Thymus (tissue), 11 donors: ENCODE measurements around the gene MUC6. TPM values are rescaled to one million over a fixed set of nuclear protein-coding genes. Genes with fewer than 3 reads are reported as not detected.

Experiments
- DNase-seq, 9 donors: peaks; one replicate each; pipeline ENCODE4 v3.0.0-alpha.2; 2013; ENCODE audit warnings: low spot score in 9 of 9, low read depth in 6 of 9, missing footprints in 1 of 9
- H3K27ac ChIP-seq, 2 donors: one replicate each; pipeline ENCODE4 v1.5.1; 2013; ENCODE audit warnings: control low read depth in 1 of 2, low read depth in 1 of 2, low read length in 1 of 2, mild to moderate bottlenecking in 1 of 2, moderate library complexity in 1 of 2
- H3K27me3 ChIP-seq, 2 donors: one replicate each; pipeline ENCODE4 v1.5.1; 2013; ENCODE audit warnings: low read length in 1 of 2; ENCODE audit not compliant: control insufficient read depth in 2 of 2, insufficient read depth in 1 of 2
- H3K36me3 ChIP-seq, 2 donors: one replicate each; pipeline ENCODE4 v1.5.1; 2013; ENCODE audit warnings: low read length in 1 of 2, mild to moderate bottlenecking in 1 of 2, moderate library complexity in 1 of 2; ENCODE audit not compliant: control insufficient read depth in 2 of 2, insufficient read depth in 2 of 2
- H3K4me1 ChIP-seq, 2 donors: one replicate each; pipeline ENCODE4 v1.5.1; 2013; ENCODE audit warnings: low read length in 2 of 2; ENCODE audit not compliant: control insufficient read depth in 2 of 2, insufficient read depth in 2 of 2
- H3K4me3 ChIP-seq, 2 donors: one replicate each; pipeline ENCODE4 v1.5.1; 2013; ENCODE audit warnings: low read length in 2 of 2, control low read depth in 1 of 2, mild to moderate bottlenecking in 1 of 2
- H3K9me3 ChIP-seq, 2 donors: one replicate each; pipeline ENCODE4 v1.5.1; 2013; ENCODE audit warnings: low read length in 1 of 2, mild to moderate bottlenecking in 1 of 2; ENCODE audit not compliant: control insufficient read depth in 2 of 2, insufficient read depth in 1 of 2
- WGBS: extraction: QIAGEN DNeasy Blood & Tissue Kit; methylation state at CpG from one replicate; pipeline ENCODE4 v1.1.7; 2013; 5-methylcytosine and 5-hydroxymethylcytosine counted together
- polyA plus RNA-seq: library from polyadenylated mRNA; stranded (reverse); fragments of 200-250 nt; gene quantifications from one replicate; pipeline ENCODE4 v1.2.3, GENCODE V29; 2013
- total RNA-seq: library from RNA; stranded (reverse); fragments of 120-200 nt; gene quantifications from one replicate; pipeline ENCODE4 v1.2.4, GENCODE V29; 2013
- donor health status: healthy.

The MUC6 gene
- total and polyA plus RNA-seq, 2 donors, result 0.16 to 0.19 TPM

GRCh38 chr11:1013631-1013935, 22.9 kb downstream of the MUC6 start:
- 97% methylated on average over 12 of the region's 12 CpGs for WGBS
- no peak for DNase-seq
- H3K9me3 ChIP-seq, result peaks cover 0 to 24% of the 10 kb centered on the region in 2 donors
- peaks cover 33 to 34% of the 10 kb centered on the region in 2 donors for H3K36me3 ChIP-seq
- no peak overlapping the region for H3K27ac ChIP-seq
- H3K4me1 ChIP-seq, result no peaks in the 10 kb centered on the region
- H3K27me3 ChIP-seq, result no peaks in the 10 kb centered on the region
- H3K4me3 ChIP-seq, result no peak overlapping the region

DNA sequence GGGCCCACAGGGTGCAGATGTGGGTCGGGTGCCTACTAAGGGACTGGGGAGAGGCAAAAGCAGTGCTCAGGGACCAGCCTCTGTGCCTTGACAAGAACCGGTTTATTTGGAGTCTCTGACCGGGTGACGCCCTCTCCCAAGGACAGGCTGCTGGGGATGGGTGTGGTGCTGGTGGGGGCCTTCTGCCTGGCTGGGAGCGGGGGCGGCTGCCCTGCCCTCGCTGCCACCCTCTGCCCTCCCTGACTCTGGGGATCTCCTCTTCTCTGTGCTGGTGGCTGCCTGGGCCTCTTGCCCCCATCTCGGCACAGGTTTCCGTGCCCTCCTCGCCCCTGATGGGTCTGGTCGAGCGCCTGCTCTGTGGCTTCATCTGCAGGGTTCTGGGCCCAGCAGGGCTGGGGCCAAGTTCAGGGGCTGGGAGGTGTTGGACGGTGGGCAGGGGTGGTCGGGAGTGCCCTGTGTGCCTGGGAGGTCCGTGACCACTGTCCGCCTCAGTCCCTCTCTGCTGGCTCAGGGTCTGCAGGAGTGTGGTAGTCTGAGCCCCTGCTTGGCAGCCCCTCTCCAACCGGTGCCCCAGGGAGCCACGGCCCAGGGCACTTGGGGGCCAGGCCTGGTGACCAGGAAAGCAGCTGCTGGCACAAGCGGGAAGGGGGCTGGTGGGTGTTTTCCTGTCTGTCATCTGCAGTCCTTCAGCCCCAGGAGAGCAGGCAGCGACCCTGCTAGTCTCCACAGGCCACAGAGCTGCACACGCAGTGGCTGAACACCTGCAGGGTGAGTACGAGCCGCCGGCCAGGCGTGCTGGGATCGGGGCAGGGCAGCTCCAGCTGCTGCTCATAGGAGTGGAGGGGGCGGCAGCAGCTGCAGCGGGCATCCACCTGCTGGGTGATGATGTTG, 23.5 kb downstream of the MUC6 start:
- peaks cover 34 to 40% of the 10 kb centered on the region in 2 donors for H3K36me3 ChIP-seq
- 89% methylated on average over 28 of the region's 28 CpGs for WGBS
- peak in 1 of 9 donors; percentile 7 for DNase-seq

GRCh38 chr11:1012291-1012690, 24.2 kb downstream of the MUC6 start:
- Histone ChIP-seq H3K36me3 (peaks cover 41 to 47% of the 10 kb centered on the region in 2 donors), H3K4me1 (no peaks in the 10 kb centered on the region), H3K27me3 (no peaks in the 10 kb centered on the region), H3K9me3 (peaks cover 0 to 18% of the 10 kb centered on the region in 2 donors), H3K27ac (no peak overlapping the region), H3K4me3 (no peak overlapping the region)
- WGBS, result 98% methylated on average over 17 of the region's 17 CpGs
- DNase-seq, result no peak

More for the DNA sequence above, 23.5 kb downstream of the MUC6 start:
- H3K27me3 ChIP-seq, result no peaks in the 10 kb centered on the region
- H3K9me3 ChIP-seq, result peaks cover 0 to 24% of the 10 kb centered on the region in 2 donors
- H3K27ac ChIP-seq, result no peak overlapping the region
- H3K4me3 ChIP-seq, result no peak overlapping the region
- H3K4me1 ChIP-seq, result no peaks in the 10 kb centered on the region

- Histone ChIP-seq H3K36me3 (peaks cover 51 to 55% of the 10 kb centered on the region in 2 donors), H3K4me3 (no peak overlapping the region), H3K27me3 (no peaks in the 10 kb centered on the region), H3K9me3 (peaks cover 0 to 15% of the 10 kb centered on the region in 2 donors), H3K27ac (no peak overlapping the region), H3K4me1 (peaks cover 0 to 3% of the 10 kb centered on the region in 2 donors)
- DNase-seq, result no peak
- WGBS, result 97% methylated on average over 17 of the region's 17 CpGs
Observed at GRCh38 chr11:1011320-1011698, 25.2 kb downstream of the MUC6 start.

- WGBS, result 97% methylated on average over 35 of the region's 35 CpGs
- H3K36me3 ChIP-seq, result peaks cover 52 to 60% of the 10 kb centered on the region in 2 donors
- H3K4me3 ChIP-seq, result no peak overlapping the region
- DNase-seq, result no peak
- H3K4me1 ChIP-seq, result peaks cover 0 to 3% of the 10 kb centered on the region in 2 donors
- no peak overlapping the region for H3K27ac ChIP-seq
- H3K9me3 ChIP-seq, result peaks cover 0 to 15% of the 10 kb centered on the region in 2 donors
- H3K27me3 ChIP-seq, result no peaks in the 10 kb centered on the region
Observed at GRCh38 chr11:1010551-1011319, 25.8 kb downstream of the MUC6 start.

DNA sequence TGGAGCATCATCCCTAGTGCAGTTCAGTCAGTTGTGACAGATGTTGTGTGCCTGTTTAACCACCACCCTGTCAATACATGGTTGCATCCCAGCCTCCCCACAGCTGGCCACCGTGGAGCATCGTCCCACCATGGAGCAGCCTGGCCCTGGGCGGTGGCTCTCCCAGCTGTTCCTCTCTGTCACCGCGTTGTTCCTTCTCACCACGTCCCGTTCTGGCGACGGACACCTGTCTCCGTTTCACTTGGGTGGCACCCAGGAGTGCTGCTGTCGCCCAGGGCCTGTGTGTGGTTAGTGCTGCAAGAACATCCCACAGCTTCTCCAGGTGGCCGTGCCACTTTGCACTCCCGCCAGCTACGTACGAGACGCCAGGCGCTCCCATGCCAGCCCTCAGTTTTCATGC, 26.5 kb downstream of the MUC6 start:
- no peak for DNase-seq
- WGBS, result 92% methylated on average over 17 of the region's 17 CpGs
- Histone ChIP-seq H3K4me1 (peaks cover 0 to 3% of the 10 kb centered on the region in 2 donors), H3K27me3 (no peaks in the 10 kb centered on the region), H3K36me3 (peaks cover 59 to 68% of the 10 kb centered on the region in 2 donors), H3K9me3 (peaks cover 0 to 9% of the 10 kb centered on the region in 2 donors), H3K27ac (no peak overlapping the region), H3K4me3 (no peak overlapping the region)

DNA sequence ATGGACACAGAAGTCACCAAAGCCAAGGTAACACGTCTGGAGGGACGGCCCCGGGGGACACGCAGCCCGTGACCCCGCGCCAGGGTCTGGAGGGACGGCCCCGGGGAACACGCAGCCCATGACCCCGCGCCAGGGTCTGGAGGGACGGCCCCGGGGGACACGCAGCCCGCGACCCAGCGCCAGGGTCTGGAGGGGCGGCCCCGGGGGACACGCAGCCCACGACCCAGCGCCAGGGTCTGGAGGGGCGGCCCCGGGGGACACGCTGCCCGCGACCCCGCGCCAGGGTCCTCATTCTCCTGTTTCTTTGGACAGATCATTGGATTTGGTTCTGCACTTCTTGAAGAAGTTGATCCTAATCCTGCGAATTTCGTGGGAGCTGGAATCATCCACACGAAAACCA, 27.1 kb downstream of the MUC6 start:
- H3K27me3 ChIP-seq, result no peaks in the 10 kb centered on the region
- H3K4me1 ChIP-seq, result peaks cover 0 to 3% of the 10 kb centered on the region in 2 donors
- 94% methylated on average over 33 of the region's 33 CpGs for WGBS
- no peak overlapping the region for H3K27ac ChIP-seq
- peaks cover 64 to 74% of the 10 kb centered on the region in 2 donors for H3K36me3 ChIP-seq
- peaks cover 0 to 3% of the 10 kb centered on the region in 2 donors for H3K9me3 ChIP-seq
- no peak for DNase-seq
- no peak overlapping the region for H3K4me3 ChIP-seq

DNA sequence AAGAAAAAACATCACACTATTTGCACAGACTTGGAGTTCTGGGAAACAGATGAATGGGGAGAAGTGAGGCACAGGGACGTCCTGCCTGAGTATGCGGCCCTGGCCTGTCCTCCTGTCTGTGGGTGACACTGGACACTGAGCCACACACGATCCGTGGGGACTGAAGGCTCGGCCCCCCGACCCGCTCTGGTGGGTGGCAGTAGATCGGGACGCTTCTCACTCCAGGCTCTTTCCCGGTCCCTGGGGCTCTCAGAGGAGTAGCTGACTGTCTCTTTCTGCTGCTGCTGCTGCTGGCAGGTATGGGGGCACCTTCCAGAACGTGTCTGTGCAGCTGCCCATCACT, 27.7 kb downstream of the MUC6 start:
- H3K4me1 ChIP-seq, result peaks cover 0 to 3% of the 10 kb centered on the region in 2 donors
- peaks cover 0 to 3% of the 10 kb centered on the region in 2 donors for H3K9me3 ChIP-seq
- WGBS, result 94% methylated on average over 11 of the region's 11 CpGs
- DNase-seq, result no peak
- no peak overlapping the region for H3K4me3 ChIP-seq
- H3K27me3 ChIP-seq, result no peaks in the 10 kb centered on the region
- H3K36me3 ChIP-seq, result peaks cover 67 to 79% of the 10 kb centered on the region in 2 donors
- H3K27ac ChIP-seq, result no peak overlapping the region
